SH-SY5Y (cell line): ENCODE results near the gene MND1.

Experiments
- GATA2 ChIP-seq: IDR thresholded peaks from 2 replicates; pipeline ENCODE4 v1.6.1; 2011; ENCODE audit warnings: mild to moderate bottlenecking, low read depth, low read length
- GATA3 ChIP-seq: IDR thresholded peaks from 2 replicates; pipeline ENCODE4 v1.6.1; 2011; ENCODE audit warnings: low read depth, mild to moderate bottlenecking, low read length, moderate library complexity

- TF ChIP-seq GATA2 (no peak), GATA3 (no peak)
Observed at GRCh38 chr4:153451911-153452657, 107.6 kb downstream of the MND1 start.
